ES-I3 (cell line): ENCODE results near the gene ALDH3B2.
A peak's percentile ranks its signal among the peaks of the same experiment; 100 is the strongest.
"Not testable (repeated sequence)": the region's sequence is repeated elsewhere in the genome, so short reads cannot be mapped to it uniquely, and the experiment has no call there.

ENCODE experiments used
- H3K36me3 ChIP-seq: 2 replicates; pipeline ENCODE4 v1.6.1; 2013; ENCODE audit warnings: mild to moderate bottlenecking, low read length, control low read depth, moderate library complexity; ENCODE audit not compliant: insufficient read depth
- H3K4me1 ChIP-seq: 2 replicates; pipeline ENCODE4 v1.6.1; 2013; ENCODE audit warnings: mild to moderate bottlenecking, control low read depth, low read length; ENCODE audit not compliant: insufficient read depth
- H3K9ac ChIP-seq: 2 replicates; pipeline ENCODE4 v1.6.1; 2013; ENCODE audit warnings: low read depth, mild to moderate bottlenecking, low read length, moderate library complexity
- H3K9me3 ChIP-seq: 2 replicates; pipeline ENCODE4 v1.6.1; 2013; ENCODE audit warnings: mild to moderate bottlenecking, low read length, moderate library complexity; ENCODE audit not compliant: control insufficient read depth, insufficient read depth

Gene ALDH3B2

GRCh38 chr11:67627441-67627811 is 47.0 kb downstream of the ALDH3B2 start:
- Histone ChIP-seq H3K9me3 (no peaks in the 10 kb centered on the region), H3K36me3 (no peaks in the 10 kb centered on the region), H3K9ac (no peak overlapping the region), H3K4me1 (peaks cover 5% of the 10 kb centered on the region; the same call in 1 of the 2 replicates)

DNA sequence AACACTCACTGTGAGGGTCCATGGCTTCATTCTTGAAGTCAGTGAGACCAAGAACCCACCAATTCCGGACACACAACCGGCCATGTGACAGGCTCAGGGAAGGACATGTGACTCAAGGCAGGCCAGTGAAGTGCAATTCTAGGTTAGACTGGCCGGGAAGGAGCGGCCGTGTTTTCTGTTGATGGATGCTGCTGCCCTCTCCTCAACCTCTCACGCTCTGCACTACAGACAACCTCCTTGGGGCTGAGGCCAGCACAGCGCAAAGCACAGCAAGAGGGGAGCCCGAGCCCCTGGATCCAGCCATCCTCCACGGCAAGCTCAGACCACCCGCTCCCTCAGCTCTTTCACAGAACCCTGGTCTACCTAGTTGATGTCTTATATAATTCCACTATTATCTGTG is 47.5 kb downstream of the ALDH3B2 start:
- no peak overlapping the region for H3K9ac ChIP-seq
- H3K9me3 ChIP-seq: no peaks in the 10 kb centered on the region
- H3K36me3 ChIP-seq: no peaks in the 10 kb centered on the region
- peaks cover 5% of the 10 kb centered on the region; the same call in 1 of the 2 replicates for H3K4me1 ChIP-seq

GRCh38 chr11:67626131-67626833 is 48.1 kb downstream of the ALDH3B2 start:
- H3K4me1 ChIP-seq, H3K9ac ChIP-seq, H3K9me3 ChIP-seq: not testable (repeated sequence)

DNA sequence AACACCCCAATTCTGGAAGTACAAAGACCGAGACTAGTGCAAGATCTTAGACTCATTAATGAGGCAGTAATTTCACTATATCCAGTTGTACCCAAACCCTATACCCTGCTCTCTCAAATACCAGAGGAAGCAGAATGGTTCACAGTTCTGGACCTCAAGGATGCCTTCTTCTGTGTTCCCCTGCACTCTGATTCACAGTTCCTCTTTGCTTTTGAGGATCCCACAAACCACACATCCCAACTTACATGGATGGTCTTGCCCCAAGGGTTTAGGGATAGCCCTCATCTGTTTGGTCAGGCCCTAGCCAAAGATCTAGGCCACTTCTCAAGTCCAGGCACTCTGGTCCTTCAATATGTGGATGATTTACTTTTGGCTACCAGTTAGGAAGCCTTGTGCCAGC is 50.6 kb downstream of the ALDH3B2 start:
- not testable (repeated sequence) for H3K36me3 ChIP-seq, H3K4me1 ChIP-seq, H3K9me3 ChIP-seq, H3K9ac ChIP-seq

More at GRCh38 chr11:67626131-67626833, 48.1 kb downstream of the ALDH3B2 start:
- H3K36me3 ChIP-seq: not testable (repeated sequence)

DNA sequence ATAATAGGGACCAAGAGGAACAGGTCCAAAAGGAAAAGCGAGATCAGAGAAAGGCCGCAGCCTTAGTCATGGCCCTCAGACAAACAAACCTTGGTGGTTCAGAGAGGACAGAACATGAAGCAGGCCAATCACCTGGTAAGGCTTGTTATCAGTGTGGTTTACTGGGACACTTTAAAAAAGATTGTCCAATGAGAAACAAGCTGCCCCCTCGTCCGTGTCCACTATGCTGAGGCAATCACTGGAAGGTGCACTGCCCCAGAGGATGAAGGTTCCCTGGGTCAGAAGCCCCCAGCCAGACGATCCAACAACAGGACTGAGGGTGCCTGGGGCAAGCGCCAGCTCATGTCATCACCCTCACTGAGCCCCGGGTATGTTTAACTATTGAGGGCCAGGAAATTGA is 51.5 kb downstream of the ALDH3B2 start:
- not testable (repeated sequence) for H3K4me1 ChIP-seq, H3K36me3 ChIP-seq

DNA sequence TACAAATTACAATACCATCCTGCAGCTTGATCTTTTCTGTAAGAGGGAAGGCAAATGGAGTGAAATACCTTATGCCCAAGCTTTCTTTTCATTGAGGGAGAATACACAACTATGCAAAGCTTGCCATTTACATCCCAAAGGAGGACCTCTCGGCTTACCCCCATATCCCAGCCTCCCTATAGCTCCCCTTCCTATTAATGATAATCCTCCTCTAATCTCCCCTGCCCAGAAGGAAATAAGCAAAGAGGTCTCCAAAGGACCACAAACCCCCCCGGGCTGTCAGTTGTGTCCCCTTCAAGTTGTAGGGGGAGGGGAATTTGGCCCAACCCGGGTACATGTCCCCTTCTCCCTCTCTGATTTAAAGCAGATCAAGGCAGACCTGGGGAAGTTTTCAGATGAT is 52.5 kb downstream of the ALDH3B2 start:
- not testable (repeated sequence) for H3K9me3 ChIP-seq, H3K4me1 ChIP-seq, H3K36me3 ChIP-seq
- H3K9ac ChIP-seq: peak overlapping the region; percentile 83; the same call in 1 of the 2 replicates

More for the DNA sequence above, 51.5 kb downstream of the ALDH3B2 start:
- not testable (repeated sequence) for H3K9me3 ChIP-seq, H3K9ac ChIP-seq

DNA sequence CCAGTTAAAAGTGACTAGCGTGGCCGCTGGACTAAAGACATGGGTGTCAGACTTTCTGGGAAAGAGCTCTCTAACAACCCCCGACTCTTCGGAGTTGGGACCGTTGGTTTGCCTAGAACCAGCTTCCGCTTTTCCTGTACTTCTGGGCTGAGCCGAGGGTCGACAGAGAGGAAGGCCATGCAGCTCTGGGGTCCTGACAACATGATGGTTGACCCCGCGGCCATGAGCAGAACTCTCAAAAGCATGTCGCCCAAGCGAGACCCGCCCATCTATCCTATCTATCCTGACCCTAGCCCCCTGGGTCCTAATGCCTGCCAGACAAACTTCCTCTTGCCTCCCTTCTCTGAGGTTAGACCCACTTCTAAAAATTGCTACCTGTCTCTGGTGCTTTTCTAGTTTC is 53.8 kb downstream of the ALDH3B2 start:
- H3K9me3 ChIP-seq, H3K36me3 ChIP-seq: not testable (repeated sequence)
- H3K9ac ChIP-seq: peak overlapping the region; percentile 83; the same call in 1 of the 2 replicates
- H3K4me1 ChIP-seq: peaks cover 13% of the 10 kb centered on the region

GRCh38 chr11:67619683-67620618 is 54.5 kb downstream of the ALDH3B2 start:
- H3K36me3 ChIP-seq, H3K9me3 ChIP-seq: not testable (repeated sequence)
- H3K9ac ChIP-seq: peak overlapping the region; percentile 83; the same call in 1 of the 2 replicates
- H3K4me1 ChIP-seq: peaks cover 13% of the 10 kb centered on the region

DNA sequence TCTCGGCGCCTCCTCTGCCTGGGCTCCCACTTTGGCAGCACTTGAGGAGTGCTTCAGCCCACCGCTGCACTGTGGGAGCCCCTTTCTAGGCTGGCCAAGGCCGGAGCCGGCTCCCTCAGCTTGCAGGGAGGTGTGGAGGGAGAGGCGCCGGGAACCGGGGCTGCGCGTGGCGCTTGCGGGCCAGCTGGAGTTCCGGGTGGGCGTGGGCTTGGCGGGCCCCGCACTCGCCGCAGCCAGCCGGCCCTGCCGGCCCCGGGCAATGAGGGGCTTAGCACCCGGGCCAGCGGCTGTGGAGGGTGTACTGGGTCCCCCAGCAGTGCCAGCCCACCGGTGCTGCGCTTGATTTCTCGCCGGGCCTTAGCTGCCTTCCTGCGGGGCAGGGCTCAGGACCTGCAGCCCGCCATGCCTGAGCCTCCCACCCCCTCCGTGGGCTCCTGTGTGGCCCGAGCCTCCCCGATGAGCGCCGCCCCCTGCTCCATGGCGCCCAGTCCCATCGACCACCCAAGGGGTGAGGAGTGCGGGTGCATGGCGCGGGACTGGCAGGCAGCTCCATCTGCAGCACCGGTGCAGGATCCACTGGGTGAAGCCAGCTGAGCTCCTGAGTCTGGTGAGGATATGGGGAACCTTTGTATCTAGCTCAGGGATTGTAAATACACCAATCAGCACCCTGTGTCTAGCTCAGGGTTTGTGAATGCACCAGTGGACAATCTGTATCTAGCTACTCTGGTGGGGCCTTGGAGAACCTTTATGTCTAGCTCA is 55.3 kb downstream of the ALDH3B2 start:
- peaks cover 20% of the 10 kb centered on the region for H3K4me1 ChIP-seq
- H3K36me3 ChIP-seq, H3K9me3 ChIP-seq: not testable (repeated sequence)
- peak overlapping the region; percentile 30; the same call in 1 of the 2 replicates for H3K9ac ChIP-seq

- H3K9ac ChIP-seq: no peak overlapping the region
- no peaks in the 10 kb centered on the region for H3K36me3 ChIP-seq
- no peaks in the 10 kb centered on the region for H3K9me3 ChIP-seq
- H3K4me1 ChIP-seq: peaks cover 25% of the 10 kb centered on the region
These were observed 57.0 kb downstream of the ALDH3B2 start for GRCh38 chr11:67617243-67617953.

DNA sequence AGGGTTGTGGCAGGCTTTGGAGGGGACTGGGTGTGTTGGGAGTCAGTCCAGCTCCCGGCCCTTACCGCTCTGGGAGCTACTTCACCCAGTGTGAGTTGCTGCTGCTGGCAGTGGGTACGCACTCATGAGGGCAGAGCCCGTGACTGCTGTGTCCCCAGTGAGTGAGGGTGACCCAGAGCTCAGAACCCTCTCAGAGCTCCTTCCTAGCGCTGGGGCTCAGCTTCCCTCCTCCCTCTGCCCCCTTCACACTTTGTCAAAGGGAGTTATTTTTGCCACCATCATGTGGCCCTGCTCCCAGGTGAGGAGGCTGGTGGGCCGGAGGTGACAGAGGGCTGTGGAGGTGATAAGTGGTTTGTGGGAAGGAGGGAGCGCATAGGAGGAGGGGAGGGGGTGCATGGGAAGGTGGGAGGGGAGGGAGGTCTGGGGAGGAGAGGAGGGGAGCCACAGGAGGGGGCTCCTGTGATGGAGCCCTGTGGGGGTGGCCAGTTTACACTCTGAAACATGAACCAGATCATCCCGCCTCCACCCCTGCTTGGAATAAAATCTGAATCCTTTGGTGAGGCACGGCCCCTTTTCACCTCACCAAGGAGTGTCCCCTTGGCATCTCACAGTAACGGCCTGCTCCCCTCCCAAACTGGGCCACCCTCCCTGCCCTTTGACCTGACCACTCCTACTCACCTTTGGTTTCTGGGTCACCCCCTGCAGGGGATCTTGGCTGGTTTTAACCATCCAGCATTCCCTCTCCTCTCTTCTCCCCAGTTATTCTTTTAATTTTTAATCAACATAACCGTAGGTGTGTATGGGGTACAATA is 57.8 kb downstream of the ALDH3B2 start:
- no peak overlapping the region for H3K9ac ChIP-seq
- H3K9me3 ChIP-seq: no peaks in the 10 kb centered on the region
- peaks cover 25% of the 10 kb centered on the region for H3K4me1 ChIP-seq
- no peaks in the 10 kb centered on the region for H3K36me3 ChIP-seq

- H3K9me3 ChIP-seq: no peaks in the 10 kb centered on the region
- H3K9ac ChIP-seq: no peak overlapping the region
- no peaks in the 10 kb centered on the region for H3K36me3 ChIP-seq
- H3K4me1 ChIP-seq: peaks cover 25% of the 10 kb centered on the region
These were observed 58.5 kb downstream of the ALDH3B2 start for GRCh38 chr11:67615728-67616430.
